ENCODE measurements around the gene XIRP2.

XIRP2 gene

GRCh38 chr2:166888180-166888579, at the start of gene XIRP2:
Gene XIRP2 (plus strand): TSS chr2:166888480. CDS start chr2:166903483, 15,003 bp downstream.
- DNase-seq, result no peak

- no peak for DNase-seq
Measured at GRCh38 chr2:166841152-166841551, 47.1 kb upstream of the XIRP2 start.

- DNase-seq, result no peak
Measured at GRCh38 chr2:166841679-166842078, 46.6 kb upstream of the XIRP2 start.

GRCh38 chr2:166844111-166844510, 44.2 kb upstream of the XIRP2 start:
- DNase-seq, result no peak

GRCh38 chr2:166862468-166863132, 25.7 kb upstream of the XIRP2 start:
- DNase-seq, result peak; percentile 37

GRCh38 chr2:166867874-166868514, 20.3 kb upstream of the XIRP2 start:
- peak; percentile 52 for DNase-seq

GRCh38 chr2:166870346-166870745, 17.9 kb upstream of the XIRP2 start:
- no peak for DNase-seq

- no peak for DNase-seq
Measured at GRCh38 chr2:166881177-166881576, 7.1 kb upstream of the XIRP2 start.

GRCh38 chr2:166882851-166883250, 5.4 kb upstream of the XIRP2 start:
- DNase-seq, result no peak

- no peak for DNase-seq
Measured at GRCh38 chr2:166891727-166892126, 3.4 kb downstream of the XIRP2 start.

GRCh38 chr2:166892397-166892796, 4.1 kb downstream of the XIRP2 start:
- no peak for DNase-seq

- no peak for DNase-seq
Measured at GRCh38 chr2:166895243-166895642, 7.0 kb downstream of the XIRP2 start.

GRCh38 chr2:166897666-166898065, 9.4 kb downstream of the XIRP2 start:
- DNase-seq, result no peak

GRCh38 chr2:166899676-166900075, 11.4 kb downstream of the XIRP2 start:
- DNase-seq, result no peak

GRCh38 chr2:166900700-166901099, 12.4 kb downstream of the XIRP2 start:
- no peak for DNase-seq

- no peak for DNase-seq
Measured at GRCh38 chr2:166901336-166901735, 13.1 kb downstream of the XIRP2 start.

GRCh38 chr2:166916987-166917386, 28.7 kb downstream of the XIRP2 start:
- no peak for DNase-seq

- DNase-seq, result no peak
Measured at GRCh38 chr2:166917415-166917814, 29.1 kb downstream of the XIRP2 start.

GRCh38 chr2:166921261-166921896, 33.1 kb downstream of the XIRP2 start:
- DNase-seq, result peak; percentile 43

- DNase-seq, result no peak
Measured at GRCh38 chr2:166924967-166925366, 36.7 kb downstream of the XIRP2 start.

- no peak for DNase-seq
Measured at GRCh38 chr2:166926657-166927056, 38.4 kb downstream of the XIRP2 start.

GRCh38 chr2:166932032-166932431, 43.8 kb downstream of the XIRP2 start:
- DNase-seq, result no peak

GRCh38 chr2:166934817-166935216, 46.5 kb downstream of the XIRP2 start:
- DNase-seq, result no peak

GRCh38 chr2:166942377-166942776, 54.1 kb downstream of the XIRP2 start:
- no peak for DNase-seq
